NCI-H128 (cell line): ENCODE results near the gene NBAS.
"Not testable (repeated sequence)": the region's sequence is repeated elsewhere in the genome, so short reads cannot be mapped to it uniquely, and the experiment has no call there.

Experiments
- DNase-seq: peaks from one replicate; lab custom pipeline; 2025; ENCODE audit not compliant: unreplicated experiment; lab: John Stamatoyannopoulos, UW

Gene NBAS

DNA sequence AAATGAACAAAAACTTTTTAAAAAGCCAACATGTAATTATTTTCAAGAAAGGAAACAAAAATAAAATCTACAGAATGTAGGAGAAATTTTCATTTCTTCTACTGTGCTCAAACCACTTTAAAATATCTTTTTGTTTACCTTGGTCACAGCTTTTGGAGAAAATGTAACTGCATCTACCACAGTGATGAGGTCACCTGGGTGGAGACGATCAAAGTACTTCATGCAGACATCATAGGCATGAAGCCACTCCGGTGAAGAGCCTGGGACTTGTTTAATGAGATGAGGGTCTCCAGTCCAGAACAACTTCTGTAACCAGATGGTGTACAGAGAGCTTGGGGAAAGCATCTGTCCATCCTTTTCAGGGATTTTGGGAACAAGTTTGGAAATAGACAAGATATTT, 285.8 kb downstream of the NBAS start:
- DNase-seq, result no peak

DNA sequence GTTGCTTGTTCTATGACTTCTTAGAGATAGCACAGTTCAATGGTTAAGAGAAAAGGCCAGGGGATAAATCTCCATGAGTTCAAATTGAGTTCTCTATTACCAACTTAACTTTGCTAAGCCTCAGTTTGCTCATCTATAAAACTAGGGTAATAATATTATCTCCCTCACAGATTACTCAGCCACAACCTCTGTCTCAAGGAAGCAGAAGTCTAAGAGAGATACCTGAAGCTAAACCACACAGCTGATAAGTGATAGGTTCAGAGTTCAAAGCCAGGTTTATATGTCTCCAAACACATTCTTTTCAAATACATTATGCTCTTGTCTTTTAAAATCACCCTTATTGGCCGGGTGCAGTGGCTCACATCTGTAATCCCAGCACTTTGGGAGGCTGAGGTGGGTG, 287.7 kb downstream of the NBAS start:
- DNase-seq, result no peak

GRCh38 chr2:15272942-15273341, 288.2 kb downstream of the NBAS start:
- DNase-seq, result no peak

- DNase-seq, result no peak
Measured at GRCh38 chr2:15271941-15272542, 289.1 kb downstream of the NBAS start.

GRCh38 chr2:15271276-15271675, 289.9 kb downstream of the NBAS start:
- no peak for DNase-seq

- no peak for DNase-seq
Measured at GRCh38 chr2:15269043-15269442, 292.1 kb downstream of the NBAS start.

DNA sequence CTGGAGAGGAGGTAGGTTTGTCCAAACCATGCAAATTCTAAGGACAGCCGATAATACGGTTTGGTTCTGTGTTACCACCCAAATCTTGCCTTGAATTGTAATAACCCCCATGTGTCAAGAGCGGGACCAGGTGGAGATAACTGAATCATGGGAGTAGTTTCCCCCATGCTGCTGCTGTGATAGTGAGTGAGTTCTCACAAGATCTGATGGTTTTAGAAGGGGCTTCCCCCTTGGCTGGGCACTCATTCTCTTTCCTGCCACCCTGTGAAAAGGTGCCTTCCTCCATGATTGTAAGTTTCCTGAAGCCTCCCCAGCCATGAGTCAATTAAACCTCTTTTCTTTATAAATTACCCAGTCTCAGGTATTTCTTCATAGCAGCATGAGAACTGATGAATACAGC, 295.2 kb downstream of the NBAS start:
- DNase-seq, result no peak

DNA sequence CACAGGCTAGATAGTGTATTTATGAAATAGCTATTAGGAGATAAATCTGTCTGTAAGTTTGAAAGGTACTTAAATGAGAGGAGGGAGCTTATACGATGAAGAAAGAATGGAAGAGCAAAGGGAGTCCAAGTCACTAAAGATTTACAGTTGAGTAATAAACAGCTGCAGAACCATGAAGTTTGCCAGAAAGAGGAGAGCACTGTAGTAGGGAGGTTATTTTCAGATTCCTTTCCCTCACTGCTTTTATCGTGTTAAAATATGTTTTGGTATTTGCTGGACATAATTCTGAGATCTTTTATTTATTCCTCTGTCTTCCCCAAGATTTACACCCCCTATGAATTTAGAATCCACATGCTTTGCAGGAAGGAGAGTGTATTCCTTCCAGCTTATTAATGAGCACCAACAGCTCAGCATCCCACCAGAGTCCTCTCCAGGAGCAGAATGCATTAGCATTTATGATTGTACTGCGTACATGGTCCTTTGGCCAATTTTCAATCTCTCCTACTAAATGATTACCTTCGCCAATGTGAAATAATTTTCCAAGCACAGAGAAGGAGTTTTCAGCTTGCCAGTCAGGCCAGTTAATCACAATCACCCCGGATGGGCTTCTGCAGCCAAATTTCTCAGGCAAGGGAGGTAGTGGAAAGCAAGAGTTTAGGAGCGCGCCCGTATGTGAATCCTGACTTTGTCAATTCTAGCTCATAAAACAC, 297.0 kb downstream of the NBAS start:
- no peak for DNase-seq

DNA sequence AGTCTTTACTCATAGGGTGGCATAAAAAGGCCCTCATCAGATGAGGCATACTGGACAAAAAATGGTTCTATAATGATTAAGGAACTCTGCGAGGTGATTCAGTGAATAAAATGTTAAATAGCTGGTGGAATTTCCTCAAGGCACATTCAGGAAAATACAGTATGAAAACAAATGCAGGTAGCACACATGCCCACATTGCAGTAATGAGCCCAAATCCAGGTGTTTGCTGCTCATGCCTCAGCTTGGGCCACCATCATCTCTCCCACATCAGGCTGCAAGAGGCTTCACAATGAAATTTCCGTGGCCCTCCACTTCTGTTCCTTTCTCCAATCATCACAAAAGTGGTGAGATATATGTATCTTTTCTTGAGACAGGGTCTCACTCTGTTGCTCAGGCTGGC, 298.3 kb downstream of the NBAS start:
- DNase-seq, result no peak

- DNase-seq, result no peak
Measured at GRCh38 chr2:15260835-15261234, 300.3 kb downstream of the NBAS start.

GRCh38 chr2:15260196-15260595, 300.9 kb downstream of the NBAS start:
- DNase-seq, result no peak

DNA sequence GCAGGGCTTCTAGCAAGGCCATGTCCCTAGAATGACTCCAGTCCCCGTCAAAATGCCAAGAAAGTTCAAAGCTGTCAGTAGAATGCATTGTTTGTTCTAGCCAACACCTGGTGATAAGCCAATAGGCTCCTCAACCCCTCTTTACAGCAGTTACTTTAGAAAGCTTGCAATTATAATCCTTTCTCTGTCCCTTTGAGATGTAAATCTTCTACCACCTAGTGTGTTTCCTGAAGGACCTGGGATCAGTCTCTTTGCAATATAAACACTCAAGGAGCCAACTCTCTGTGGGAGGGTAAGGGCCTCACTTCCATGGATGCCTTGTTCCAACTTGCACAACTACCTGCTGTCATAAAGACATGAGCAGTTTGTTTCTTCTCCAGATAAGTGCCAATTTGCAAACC, 301.8 kb downstream of the NBAS start:
- DNase-seq, result no peak

DNA sequence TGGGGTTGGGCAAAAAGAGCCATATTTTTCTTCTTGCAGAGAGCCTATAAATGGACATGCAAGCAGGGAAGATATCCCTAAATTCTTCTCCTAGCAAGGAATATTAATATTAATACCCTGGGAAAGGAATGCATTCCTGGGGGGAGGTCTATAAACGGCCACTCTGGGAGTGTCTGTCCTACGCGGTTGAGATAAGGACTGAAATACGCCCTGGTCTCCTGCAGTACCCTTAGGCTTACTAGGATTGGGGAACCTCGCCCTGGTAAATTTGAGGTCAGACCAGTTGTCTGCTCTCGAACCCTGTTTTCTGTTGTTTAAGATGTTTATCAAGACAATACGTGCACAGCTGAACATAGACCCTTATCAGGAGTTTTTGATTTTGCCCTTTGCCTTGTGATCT, 302.7 kb downstream of the NBAS start:
- DNase-seq, result not testable (repeated sequence)

DNA sequence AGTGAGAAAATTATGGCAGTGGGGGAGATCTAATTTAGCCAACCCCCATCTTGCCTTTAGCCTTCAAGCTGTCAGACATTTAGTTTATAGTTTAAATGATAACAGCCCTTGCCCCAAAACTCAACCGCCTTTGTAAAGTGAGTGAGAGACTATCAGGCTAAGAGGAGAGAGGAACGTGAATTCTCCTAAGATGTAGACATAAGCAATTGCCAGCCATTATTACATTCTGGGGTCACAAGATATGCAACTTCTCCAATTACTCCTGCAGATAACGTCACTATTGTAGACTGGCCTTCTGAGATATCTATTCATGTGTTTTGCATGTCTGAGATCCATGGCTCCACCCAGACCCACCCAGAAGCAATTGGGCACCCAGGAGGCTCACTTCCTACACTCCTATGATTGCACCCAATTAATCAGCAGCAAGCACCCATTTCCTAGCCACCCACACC, 307.3 kb downstream of the NBAS start:
- no peak for DNase-seq

GRCh38 chr2:15253247-15253646, 307.9 kb downstream of the NBAS start:
- DNase-seq, result no peak

GRCh38 chr2:15251753-15252152, 309.4 kb downstream of the NBAS start:
- DNase-seq, result no peak

DNA sequence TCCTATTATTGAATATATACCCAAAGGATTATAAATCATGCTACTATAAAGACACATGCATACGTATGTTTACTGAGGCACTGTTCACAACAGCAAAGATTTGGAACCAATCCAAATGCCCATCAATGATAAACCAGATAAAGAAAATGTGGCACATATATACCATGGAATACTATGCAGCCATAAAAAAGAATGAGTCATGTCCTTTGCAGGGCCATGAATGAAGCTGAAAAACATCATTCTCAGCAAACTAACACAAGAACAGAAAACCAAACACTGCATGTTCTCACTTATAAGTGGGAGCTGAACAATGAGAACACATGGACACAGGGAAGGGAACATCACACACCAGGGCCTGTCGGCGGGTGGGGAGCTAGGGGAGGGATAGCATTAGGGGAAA, 310.2 kb downstream of the NBAS start:
- DNase-seq, result not testable (repeated sequence)

DNA sequence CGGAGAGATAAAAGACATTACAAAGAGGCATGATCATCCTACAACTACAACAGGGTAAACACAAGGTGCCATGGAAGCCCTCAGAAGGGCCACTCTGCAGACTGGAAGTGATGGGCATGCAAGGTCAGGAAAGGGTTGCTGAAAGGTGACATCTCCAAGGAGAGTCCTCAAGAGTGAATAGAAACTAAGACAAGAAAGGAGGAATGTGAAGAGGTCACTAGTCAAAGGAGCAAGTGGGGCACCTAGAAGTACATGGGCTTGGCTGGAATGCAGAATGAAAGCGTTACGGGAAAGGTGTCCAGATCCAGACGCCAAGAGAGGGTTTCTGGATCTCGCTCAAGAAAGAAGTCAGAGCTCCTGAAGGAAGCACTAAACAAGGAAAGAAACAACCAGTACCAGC, 314.3 kb downstream of the NBAS start:
- no peak for DNase-seq

- no peak for DNase-seq
Measured at GRCh38 chr2:15243762-15244161, 317.4 kb downstream of the NBAS start.

DNA sequence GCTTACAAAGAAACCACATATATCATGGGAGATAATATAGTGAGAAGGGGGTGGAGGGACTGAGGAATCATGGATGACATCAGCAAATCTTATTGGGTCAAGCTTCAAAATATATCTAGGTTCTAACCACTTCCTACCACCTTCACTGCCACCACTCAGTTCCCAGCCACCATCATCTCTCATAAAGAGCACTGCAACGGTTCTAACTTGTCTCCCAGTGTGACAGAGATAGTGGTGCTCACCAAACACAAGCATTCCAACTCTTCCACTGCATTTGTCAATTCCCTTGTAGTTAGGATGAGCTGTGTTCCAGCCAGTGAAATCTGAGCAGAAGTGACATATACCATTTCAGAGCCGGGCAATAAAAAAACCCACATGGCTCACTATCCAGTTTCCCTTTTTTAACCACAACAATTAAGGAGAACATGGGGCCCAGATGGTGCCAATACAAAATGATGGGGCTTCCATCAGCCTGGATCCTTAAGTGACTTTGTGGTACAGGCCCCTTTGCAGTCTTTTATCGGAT, 318.1 kb downstream of the NBAS start:
- no peak for DNase-seq

GRCh38 chr2:15241929-15242328, 319.2 kb downstream of the NBAS start:
- no peak for DNase-seq

- DNase-seq, result no peak
Measured at GRCh38 chr2:15241201-15241600, 319.9 kb downstream of the NBAS start.

DNA sequence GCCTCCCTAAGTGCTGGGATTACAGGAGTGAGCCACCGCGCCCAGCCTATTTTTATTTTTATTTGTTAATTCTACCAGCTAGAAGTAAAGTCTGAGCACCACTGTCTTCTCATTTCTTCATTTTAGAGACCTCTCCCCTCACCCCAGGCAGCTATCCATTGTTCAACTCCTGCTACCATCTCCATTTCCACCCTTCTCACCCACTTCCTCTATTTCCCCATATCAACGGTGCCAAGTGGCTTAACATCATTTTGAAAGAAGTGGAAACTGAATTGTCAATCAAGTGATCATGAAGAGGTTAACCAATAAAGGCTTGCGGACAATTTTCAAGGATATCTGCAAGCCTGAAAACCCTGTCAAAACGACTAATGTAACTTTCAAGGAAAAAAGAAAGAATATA, 323.1 kb downstream of the NBAS start:
- no peak for DNase-seq
